IMR-90 (cell line): Measurements from ENCODE around the gene FAM163B. TPM values are rescaled to one million over a fixed set of nuclear protein-coding genes. Genes with fewer than 3 reads are reported as not detected.

Source experiments
- ATAC-seq: fragments of 200-7000 bp; cut with Tn5 transposase; 2 replicates; pipeline ENCODE4 v1.9.1; 2020; ENCODE audit warnings: low read depth, mild to moderate bottlenecking, moderate library complexity
- BruUV-seq: library from RNA; stranded (reverse); fragments of 400-500 nt; replicated peaks from 2 replicates; lab custom pipeline; 2021; lab: Mats Ljungman, UMichigan
- CTCF ChIA-PET: fragments of 300-600 bp; formaldehyde crosslinking; extraction: SDS; loops from one replicate; lab custom pipeline; 2021; ENCODE audit warnings: antibody characterized with exemption; lab: Yijun Ruan, JAX
- POLR2A ChIA-PET: fragments of 300-600 bp; sonication (Branson Sonifier 250); formaldehyde crosslinking; loops from one replicate; lab custom pipeline; 2022; ENCODE audit warnings: antibody characterized with exemption; ENCODE audit not compliant: unreplicated experiment; lab: Charles Lee
- DNase-seq: peaks from one replicate; pipeline ENCODE4 v3.0.0; 2013
- H2AFZ ChIP-seq: replicated peaks from 2 replicates; pipeline ENCODE3; 2013; ENCODE audit warnings: low read length, mild to moderate bottlenecking; ENCODE audit not compliant: poor library complexity
- H2AK5ac ChIP-seq: 2 replicates; pipeline ENCODE4 v1.6.1; 2013; ENCODE audit warnings: low read depth, low read length, inconsistent platforms
- H2AK9ac ChIP-seq: replicated peaks from 2 replicates; pipeline ENCODE3; 2013; ENCODE audit warnings: mild to moderate bottlenecking, low read depth, low read length, moderate library complexity; ENCODE audit not compliant: poor library complexity
- H2BK120ac ChIP-seq: 2 replicates; pipeline ENCODE4 v1.6.1; 2013; ENCODE audit warnings: low read depth, low read length, inconsistent platforms
- H2BK15ac ChIP-seq: 3 replicates; pipeline ENCODE4 v1.6.1; 2013; ENCODE audit warnings: low read depth, low read length, inconsistent platforms
- H2BK20ac ChIP-seq: 2 replicates; pipeline ENCODE4 v1.6.1; 2013; ENCODE audit warnings: low read depth, mild to moderate bottlenecking, inconsistent platforms, low read length, moderate library complexity
- H2BK5ac ChIP-seq: 2 replicates; pipeline ENCODE4 v1.6.1; 2013; ENCODE audit warnings: mild to moderate bottlenecking, low read depth, low read length, inconsistent platforms; ENCODE audit not compliant: poor library complexity, severe bottlenecking
- H3K14ac ChIP-seq: replicated peaks from 2 replicates; pipeline ENCODE4 v1.6.1; 2013; ENCODE audit warnings: low read depth, low read length, inconsistent platforms
- H3K18ac ChIP-seq: 2 replicates; pipeline ENCODE4 v1.6.1; 2013; ENCODE audit warnings: low read depth, low read length, control low read depth
- H3K23ac ChIP-seq: 2 replicates; pipeline ENCODE4 v1.6.1; 2013; ENCODE audit warnings: low read depth, low read length, inconsistent platforms
- H3K27ac ChIP-seq: 2 replicates; pipeline ENCODE4 v1.5.1; 2013; ENCODE audit warnings: mild to moderate bottlenecking, control low read depth, low read length; ENCODE audit not compliant: insufficient read depth
- H3K27me3 ChIP-seq: 2 replicates; pipeline ENCODE4 v1.6.1; 2013; ENCODE audit warnings: low read length; ENCODE audit not compliant: control insufficient read depth, insufficient read depth
- H3K36me3 ChIP-seq: 2 replicates; pipeline ENCODE4 v1.6.1; 2013; ENCODE audit warnings: low read length, mixed read lengths; ENCODE audit not compliant: control insufficient read depth, insufficient read depth
- H3K4ac ChIP-seq: 2 replicates; pipeline ENCODE4 v1.6.1; 2013; ENCODE audit warnings: low read depth, low read length, inconsistent platforms
- H3K4me1 ChIP-seq: 2 replicates; pipeline ENCODE4 v1.6.1; 2013; ENCODE audit warnings: low read length, mixed read lengths; ENCODE audit not compliant: control insufficient read depth, insufficient read depth
- H3K4me2 ChIP-seq: 2 replicates; pipeline ENCODE4 v1.6.1; 2013; ENCODE audit warnings: low read depth, mild to moderate bottlenecking, control low read depth, low read length, moderate library complexity
- H3K4me3 ChIP-seq: 2 replicates; pipeline ENCODE4 v1.5.1; 2013; ENCODE audit warnings: low read depth, mild to moderate bottlenecking, control low read depth, low read length, moderate library complexity; ENCODE audit not compliant: insufficient read depth
- H3K56ac ChIP-seq: 2 replicates; pipeline ENCODE4 v1.6.1; 2013; ENCODE audit warnings: low read length, inconsistent platforms; ENCODE audit not compliant: insufficient read depth; ENCODE audit errors: extremely low read depth
- H3K79me1 ChIP-seq, 2 experiments: 2 replicates each; pipeline ENCODE4 v1.6.1; 2013; ENCODE audit warnings: low read length in 2 of 2, inconsistent platforms in 1 of 2, low read depth in 1 of 2
- H3K9ac ChIP-seq: 2 replicates; pipeline ENCODE4 v1.6.1; 2013; ENCODE audit warnings: low read depth, low read length, control low read depth
- H3K9me1 ChIP-seq: 2 replicates; pipeline ENCODE4 v1.6.1; 2013; ENCODE audit warnings: low read length, inconsistent platforms; ENCODE audit not compliant: insufficient read depth
- H3K9me3 ChIP-seq: 2 replicates; pipeline ENCODE4 v1.6.1; 2013; ENCODE audit warnings: low read length; ENCODE audit not compliant: control insufficient read depth, insufficient read depth
- H4K20me1 ChIP-seq: 2 replicates; pipeline ENCODE4 v1.6.1; 2013; ENCODE audit warnings: low read length, inconsistent platforms; ENCODE audit not compliant: insufficient read depth
- H4K5ac ChIP-seq: 2 replicates; pipeline ENCODE4 v1.6.1; 2013; ENCODE audit warnings: mild to moderate bottlenecking, low read depth, low read length, control low read depth
- H4K8ac ChIP-seq, 2 experiments: 2 replicates each; pipeline ENCODE4 v1.6.1; 2013; ENCODE audit warnings: low read depth in 2 of 2, low read length in 2 of 2, control low read depth in 1 of 2, inconsistent platforms in 1 of 2
- H4K91ac ChIP-seq: 2 replicates; pipeline ENCODE4 v1.6.1; 2013; ENCODE audit warnings: low read depth, low read length, inconsistent platforms; ENCODE audit not compliant: insufficient read depth
- BHLHE40 ChIP-seq: fragments of 150-350 bp; IDR thresholded peaks from 2 replicates; pipeline ENCODE4 v1.6.1; 2016; ENCODE audit warnings: mild to moderate bottlenecking, low read depth, low read length
- CHD1 ChIP-seq: IDR thresholded peaks from 2 replicates; pipeline ENCODE4 v1.6.1; 2012; ENCODE audit warnings: low read depth, low read length, improper control_type of control experiment
- CTCF ChIP-seq: conservative IDR thresholded peaks from 2 replicates; pipeline ENCODE4 v1.5.1; 2012; ENCODE audit warnings: mild to moderate bottlenecking, low read depth, low read length, improper control_type of control experiment
- ELK1 ChIP-seq: fragments of 150-350 bp; IDR thresholded peaks from 2 replicates; pipeline ENCODE4 v1.6.1; 2016; ENCODE audit warnings: low read depth, mild to moderate bottlenecking, low read length, moderate library complexity, borderline replicate concordance
- MAFK ChIP-seq: IDR thresholded peaks from 2 replicates; pipeline ENCODE4 v1.6.1; 2012; ENCODE audit warnings: low read depth, low read length, improper control_type of control experiment
- MXI1 ChIP-seq: IDR thresholded peaks from 2 replicates; pipeline ENCODE4 v1.6.1; 2012; ENCODE audit warnings: low read depth, mild to moderate bottlenecking, low read length, moderate library complexity, borderline replicate concordance
- POLR2A ChIP-seq: IDR thresholded peaks from 2 replicates; pipeline ENCODE4 v1.6.1; 2012; ENCODE audit warnings: mild to moderate bottlenecking, low read depth, low read length
- RAD21 ChIP-seq: IDR thresholded peaks from 2 replicates; pipeline ENCODE4 v1.6.1; 2012; ENCODE audit warnings: low read length, improper control_type of control experiment
- RFX5 ChIP-seq: IDR thresholded peaks from 2 replicates; pipeline ENCODE4 v1.8.0; 2012; ENCODE audit warnings: low read depth, mild to moderate bottlenecking, low read length, moderate library complexity
- SMC3 ChIP-seq: fragments of 150-350 bp; IDR thresholded peaks from 2 replicates; pipeline ENCODE4 v1.6.1; 2016; ENCODE audit warnings: low read depth, mild to moderate bottlenecking, antibody characterized with exemption, low read length, moderate library complexity
- USF2 ChIP-seq: fragments of 150-350 bp; IDR thresholded peaks from 2 replicates; pipeline ENCODE4 v1.6.1; 2017; ENCODE audit warnings: mild to moderate bottlenecking, antibody characterized with exemption, low read length, low read depth
- WGBS, 2 experiments: methylation state at CpG; one replicate each; pipeline versions ENCODE4 v1.1.5 to v1.1.7; 2013; ENCODE audit warnings: missing lambda C conversion rate in 2 of 2; ENCODE audit not compliant: insufficient read length in 1 of 2; ENCODE audit errors: extremely low coverage in 2 of 2; 5-methylcytosine and 5-hydroxymethylcytosine counted together
- dilution Hi-C: fragments of 300-500 bp; cut with HindIII; formaldehyde crosslinking; loops from one replicate; pipeline ENCODE4 v1.14.3; 2018; ENCODE audit warnings: low sequenced_read_pairs; ENCODE audit not compliant: unreplicated experiment
- in situ Hi-C: fragments of 300-500 bp; cut with MboI; formaldehyde crosslinking; loops from 3 replicates; pipeline ENCODE4 v1.14.3; 2019; ENCODE audit warnings: low sequenced_read_pairs, inconsistent platforms, mixed read lengths
- intact Hi-C: fragments of 100-400 bp; cut with micrococcal nuclease; formaldehyde crosslinking; loops from 2 replicates; pipeline ENCODE4 v1.10.0; 2022
- polyA plus RNA-seq, 3 experiments: library from polyadenylated mRNA; depleted of rRNA; stranded (reverse); fragments of >200 nt; gene quantifications; 2 replicates each; pipeline ENCODE4 v1.2.3, GENCODE V29; 2012; ENCODE audit warnings: low replicate concordance in 1 of 3
- total RNA-seq: library from RNA; depleted of rRNA; stranded (reverse); fragments of >200 nt; gene quantifications from 2 replicates; pipeline ENCODE4 v1.2.3, GENCODE V29; 2012

The FAM163B gene
- total and polyA plus RNA-seq, 2 of the 4 experiments (the other 2 are of a cell fraction): not detected

GRCh38 chr9:133560944-133561343 lies 48.2 kb downstream of the FAM163B start:
- Histone ChIP-seq H3K79me1 (no peaks in the 10 kb centered on the region), H4K20me1 (no peaks in the 10 kb centered on the region), H3K56ac (no peak overlapping the region), H4K5ac (no peak overlapping the region), H3K4me3 (no peak overlapping the region), H3K36me3 (no peaks in the 10 kb centered on the region), H3K9me1 (peaks cover 3% of the 10 kb centered on the region; the same call in 1 of the 2 replicates), H2BK5ac (no peak overlapping the region), H3K9ac (no peak overlapping the region), H3K27me3 (peaks cover 17% of the 10 kb centered on the region; the same call in 1 of the 2 replicates), H3K14ac (no peak overlapping the region), H3K4me1 (peaks cover 18% of the 10 kb centered on the region), H2AK9ac (no peak overlapping the region), H2BK20ac (no peak overlapping the region), H2BK15ac (no peak overlapping the region), H4K8ac (no peak overlapping the region), H2BK120ac (no peak overlapping the region), H3K4me2 (no peak overlapping the region), H3K27ac (no peak overlapping the region), H3K23ac (no peak overlapping the region), H4K91ac (no peak overlapping the region), H2AK5ac (no peak overlapping the region), H3K9me3 (no peaks in the 10 kb centered on the region), H3K18ac (no peak overlapping the region), H2AFZ (no peak overlapping the region), H3K4ac (no peak overlapping the region)
- BruUV-seq: no TSS peak
- ChIA-PET POLR2A (no interaction called here), CTCF (no interaction called here)
- in situ Hi-C loops: no loop called here
- intact Hi-C loops: no loop called here
- ATAC-seq (no peak), DNase-seq (no peak)
- TF ChIP-seq MAFK: no peak
- TF ChIP-seq USF2: no peak
- no peak for TF ChIP-seq RFX5
- TF ChIP-seq BHLHE40: no peak
- no peak for TF ChIP-seq RAD21
- no peak for TF ChIP-seq CTCF
- TF ChIP-seq MXI1: no peak
- TF ChIP-seq ELK1: no peak
- TF ChIP-seq POLR2A: no peak
- TF ChIP-seq CHD1: no peak
- no peak for TF ChIP-seq SMC3
- 93% methylated on average over 10 of the region's 22 CpGs; no CpG with 5 or more reads in 1 of the 2 experiments for whole genome bisulfite sequencing, 2 experiments
- dilution Hi-C loops: no loop called here
